Loucy (cell line): ENCODE measurements around the gene DNPEP.

Experiments used
- EZH2phosphoT487 ChIP-seq: fragments of 200-600 bp; IDR thresholded peaks from 2 replicates; pipeline ENCODE4 v1.6.1; 2018; ENCODE audit warnings: antibody characterized with exemption, mild to moderate bottlenecking, moderate library complexity, borderline replicate concordance
- TF ChIP-seq, protein P1 (sequence below): fragments of 200-600 bp; sonication (generic); conservative IDR thresholded peaks from 2 replicates; pipeline ENCODE4 v1.5.1; 2014; ENCODE audit warnings: mild to moderate bottlenecking, antibody characterized with exemption, low read length

DNA sequence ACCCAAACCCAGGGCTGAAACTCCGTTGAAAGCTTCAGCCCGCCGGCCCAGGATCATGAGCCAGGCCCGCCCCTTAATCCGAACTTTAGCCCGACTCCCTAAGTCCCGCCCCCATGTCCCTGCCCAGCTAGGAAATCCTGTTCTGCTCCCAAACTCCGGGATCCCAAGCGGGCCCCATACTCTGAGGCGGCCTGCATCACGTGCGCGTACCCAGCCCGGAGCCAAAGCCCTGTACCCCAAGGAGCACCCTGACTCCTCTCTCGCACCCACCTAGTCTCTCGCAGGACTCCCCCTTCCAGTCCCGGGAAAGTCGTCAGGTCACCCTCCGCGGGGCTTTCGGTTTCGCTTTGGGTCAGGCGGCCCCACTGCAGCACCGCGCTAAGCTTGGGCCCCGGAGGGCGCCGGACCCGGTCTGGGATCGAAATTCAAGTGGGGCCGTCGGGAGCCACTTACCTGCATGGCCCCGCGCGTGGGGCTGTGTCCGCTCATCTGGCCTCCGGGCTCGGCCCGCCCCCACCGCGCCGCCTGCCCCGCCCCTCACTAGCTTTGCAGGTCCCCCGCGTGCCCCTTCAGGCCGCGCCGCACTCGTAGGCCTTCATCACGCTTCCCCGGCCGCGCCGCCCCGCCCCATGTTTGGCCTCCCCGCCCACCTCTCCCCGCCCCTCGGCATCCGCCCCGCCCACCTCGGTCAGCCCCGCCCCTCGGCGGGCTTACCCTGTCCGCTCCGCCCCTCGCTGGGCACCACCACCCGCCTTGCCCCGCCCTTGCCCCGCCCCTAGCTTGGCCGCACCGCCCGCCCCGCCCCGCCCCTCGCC lies at the start of gene DNPEP:
- TF ChIP-seq, protein P1, sequence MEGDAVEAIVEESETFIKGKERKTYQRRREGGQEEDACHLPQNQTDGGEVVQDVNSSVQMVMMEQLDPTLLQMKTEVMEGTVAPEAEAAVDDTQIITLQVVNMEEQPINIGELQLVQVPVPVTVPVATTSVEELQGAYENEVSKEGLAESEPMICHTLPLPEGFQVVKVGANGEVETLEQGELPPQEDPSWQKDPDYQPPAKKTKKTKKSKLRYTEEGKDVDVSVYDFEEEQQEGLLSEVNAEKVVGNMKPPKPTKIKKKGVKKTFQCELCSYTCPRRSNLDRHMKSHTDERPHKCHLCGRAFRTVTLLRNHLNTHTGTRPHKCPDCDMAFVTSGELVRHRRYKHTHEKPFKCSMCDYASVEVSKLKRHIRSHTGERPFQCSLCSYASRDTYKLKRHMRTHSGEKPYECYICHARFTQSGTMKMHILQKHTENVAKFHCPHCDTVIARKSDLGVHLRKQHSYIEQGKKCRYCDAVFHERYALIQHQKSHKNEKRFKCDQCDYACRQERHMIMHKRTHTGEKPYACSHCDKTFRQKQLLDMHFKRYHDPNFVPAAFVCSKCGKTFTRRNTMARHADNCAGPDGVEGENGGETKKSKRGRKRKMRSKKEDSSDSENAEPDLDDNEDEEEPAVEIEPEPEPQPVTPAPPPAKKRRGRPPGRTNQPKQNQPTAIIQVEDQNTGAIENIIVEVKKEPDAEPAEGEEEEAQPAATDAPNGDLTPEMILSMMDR: no peak
- no peak for TF ChIP-seq EZH2phosphoT487
